CD4-positive, alpha-beta T cell (primary cell): Measurements from ENCODE around the gene CCNJL. TPM values are rescaled to one million over a fixed set of nuclear protein-coding genes. Genes with fewer than 3 reads are reported as not detected.
A peak's percentile ranks its signal among the peaks of the same experiment; 100 is the strongest.

ENCODE experiments used
- ATAC-seq: fragments of 200-7000 bp; cut with Tn5 transposase; one replicate; pipeline ENCODE4 v1.10.0; 2022; ENCODE audit warnings: mild to moderate bottlenecking; ENCODE audit not compliant: poor library complexity
- CTCF ChIA-PET: fragments of 350-600 bp; sonication (Branson Sonifier 250); formaldehyde crosslinking; loops from one replicate; lab custom pipeline; 2021; ENCODE audit warnings: antibody characterized with exemption, inconsistent platforms; lab: Charles Lee
- POLR2A ChIA-PET: fragments of 350-600 bp; sonication (Branson Sonifier 250); formaldehyde crosslinking; loops from one replicate; lab custom pipeline; 2021; ENCODE audit warnings: antibody characterized with exemption, inconsistent platforms; lab: Charles Lee
- DNase-seq, 14 experiments: peaks; one replicate each; pipeline ENCODE4 v3.0.0-alpha.2; 2013 to 2020; ENCODE audit warnings: mixed read lengths in 2 of 14
- H3K27ac ChIP-seq, 2 donors: one replicate each; pipeline versions ENCODE4 v1.5.1 to v1.7.0; 2013; ENCODE audit warnings: low read length in 2 of 2, low read depth in 1 of 2, mild to moderate bottlenecking in 1 of 2
- H3K27me3 ChIP-seq, 2 experiments: 1 replicate in 1 of 2; 2 replicates in 1 of 2; pipeline versions ENCODE4 v1.6.1 to v1.7.0; 2013; ENCODE audit warnings: low read length in 2 of 2, control low read depth in 1 of 2, mild to moderate bottlenecking in 1 of 2, moderate library complexity in 1 of 2; ENCODE audit not compliant: insufficient read depth in 2 of 2, control insufficient read depth in 1 of 2
- H3K36me3 ChIP-seq: one replicate; pipeline ENCODE4 v1.6.1; 2013; ENCODE audit warnings: low read length, control low read depth; ENCODE audit not compliant: insufficient read depth
- H3K4me1 ChIP-seq: one replicate; pipeline ENCODE4 v1.6.1; 2013; ENCODE audit warnings: low read length, control low read depth; ENCODE audit not compliant: insufficient read depth
- H3K4me3 ChIP-seq: one replicate; pipeline ENCODE4 v1.5.1; 2013; ENCODE audit warnings: mild to moderate bottlenecking, low read length, moderate library complexity
- H3K9me3 ChIP-seq, 2 experiments: 1 replicate in 1 of 2; 2 replicates in 1 of 2; pipeline versions ENCODE4 v1.6.1 to v1.7.0; 2013; ENCODE audit warnings: low read length in 2 of 2, mild to moderate bottlenecking in 2 of 2, control low read depth in 1 of 2, moderate library complexity in 1 of 2; ENCODE audit not compliant: control insufficient read depth in 1 of 2, insufficient read depth in 1 of 2
- H3K27ac Mint-ChIP-seq: one replicate; pipeline ENCODE4 v1.8.0; 2020; ENCODE audit warnings: mixed read lengths
- H3K27me3 Mint-ChIP-seq: one replicate; pipeline ENCODE4 v1.8.0; 2021; ENCODE audit warnings: mixed read lengths
- H3K36me3 Mint-ChIP-seq: one replicate; pipeline ENCODE4 v1.8.0; 2021; ENCODE audit warnings: low read depth, mixed read lengths
- H3K4me1 Mint-ChIP-seq: one replicate; pipeline ENCODE4 v1.8.0; 2021; ENCODE audit warnings: low read depth, mixed read lengths
- H3K4me3 Mint-ChIP-seq: one replicate; pipeline ENCODE4 v1.8.0; 2020; ENCODE audit warnings: mild to moderate bottlenecking, mixed read lengths
- H3K9me3 Mint-ChIP-seq: one replicate; pipeline ENCODE4 v1.8.0; 2020; ENCODE audit warnings: mixed read lengths
- intact Hi-C, 2 experiments: fragments of 100-400 bp; cut with DNase I in 1 of 2; cut with micrococcal nuclease in 1 of 2; formaldehyde crosslinking; loops; one replicate each; pipeline versions ENCODE4 v1.15.1 to v1.9.0; 2023 to 2025; cut with DNase I, micrococcal nuclease
- total RNA-seq, 174 experiments: library from RNA in 2 of 174; stranded (reverse) in 2 of 174; gene quantifications; one replicate each; pipeline ENCODE4 v1.2.3 and lab custom pipeline; 2021 to 2026
- TF ChIP-seq, protein P1 (sequence below): fragments of 200-600 bp; IDR thresholded peaks from one replicate; pipeline ENCODE4 v1.8.0; 2022; ENCODE audit warnings: antibody characterized with exemption, mild to moderate bottlenecking

The CCNJL gene
- total RNA-seq, 2 experiments from 2014 or later = not detected

DNA sequence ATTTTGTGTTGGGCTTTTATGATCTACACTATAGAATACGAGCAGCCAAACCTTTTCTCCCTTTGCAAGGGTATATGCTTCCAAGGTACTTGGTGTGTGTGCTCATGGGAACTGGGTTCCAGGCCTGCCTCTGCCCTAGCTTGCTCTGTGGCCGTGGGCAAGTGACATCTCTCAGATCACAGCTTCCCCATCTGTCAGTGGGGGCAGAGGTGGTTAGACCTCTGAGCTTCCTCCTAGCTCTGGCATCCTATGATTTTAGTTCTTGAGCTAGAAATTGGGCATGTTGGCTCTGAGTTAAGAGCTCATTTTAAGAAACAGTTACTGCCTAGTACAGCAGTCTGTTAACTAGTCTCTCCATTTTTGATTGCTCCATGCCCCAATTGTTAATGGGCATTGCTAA is 12.5 kb upstream of the CCNJL start:
- no peak overlapping the region for H3K4me3 ChIP-seq
- no peaks in the 10 kb centered on the region for H3K4me1 ChIP-seq
- H3K27ac ChIP-seq = no peak overlapping the region
- ChIA-PET CTCF (no interaction called here), POLR2A (no interaction called here)
- TF ChIP-seq, protein P1, sequence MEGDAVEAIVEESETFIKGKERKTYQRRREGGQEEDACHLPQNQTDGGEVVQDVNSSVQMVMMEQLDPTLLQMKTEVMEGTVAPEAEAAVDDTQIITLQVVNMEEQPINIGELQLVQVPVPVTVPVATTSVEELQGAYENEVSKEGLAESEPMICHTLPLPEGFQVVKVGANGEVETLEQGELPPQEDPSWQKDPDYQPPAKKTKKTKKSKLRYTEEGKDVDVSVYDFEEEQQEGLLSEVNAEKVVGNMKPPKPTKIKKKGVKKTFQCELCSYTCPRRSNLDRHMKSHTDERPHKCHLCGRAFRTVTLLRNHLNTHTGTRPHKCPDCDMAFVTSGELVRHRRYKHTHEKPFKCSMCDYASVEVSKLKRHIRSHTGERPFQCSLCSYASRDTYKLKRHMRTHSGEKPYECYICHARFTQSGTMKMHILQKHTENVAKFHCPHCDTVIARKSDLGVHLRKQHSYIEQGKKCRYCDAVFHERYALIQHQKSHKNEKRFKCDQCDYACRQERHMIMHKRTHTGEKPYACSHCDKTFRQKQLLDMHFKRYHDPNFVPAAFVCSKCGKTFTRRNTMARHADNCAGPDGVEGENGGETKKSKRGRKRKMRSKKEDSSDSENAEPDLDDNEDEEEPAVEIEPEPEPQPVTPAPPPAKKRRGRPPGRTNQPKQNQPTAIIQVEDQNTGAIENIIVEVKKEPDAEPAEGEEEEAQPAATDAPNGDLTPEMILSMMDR = no peak
- no peaks in the 10 kb centered on the region for H3K9me3 ChIP-seq
- peaks cover 0 to 4% of the 10 kb centered on the region in 2 experiments for H3K27me3 ChIP-seq
- H3K4me3 Mint-ChIP-seq = no peak overlapping the region
- DNase-seq (no peak), ATAC-seq (no peak)
- peaks cover 12% of the 10 kb centered on the region for H3K27me3 Mint-ChIP-seq
- H3K36me3 Mint-ChIP-seq = no peaks in the 10 kb centered on the region
- no peaks in the 10 kb centered on the region for H3K9me3 Mint-ChIP-seq
- H3K4me1 Mint-ChIP-seq = no peaks in the 10 kb centered on the region
- intact Hi-C loops = no loop called here
- no peaks in the 10 kb centered on the region for H3K36me3 ChIP-seq
- no peak overlapping the region for H3K27ac Mint-ChIP-seq

DNA sequence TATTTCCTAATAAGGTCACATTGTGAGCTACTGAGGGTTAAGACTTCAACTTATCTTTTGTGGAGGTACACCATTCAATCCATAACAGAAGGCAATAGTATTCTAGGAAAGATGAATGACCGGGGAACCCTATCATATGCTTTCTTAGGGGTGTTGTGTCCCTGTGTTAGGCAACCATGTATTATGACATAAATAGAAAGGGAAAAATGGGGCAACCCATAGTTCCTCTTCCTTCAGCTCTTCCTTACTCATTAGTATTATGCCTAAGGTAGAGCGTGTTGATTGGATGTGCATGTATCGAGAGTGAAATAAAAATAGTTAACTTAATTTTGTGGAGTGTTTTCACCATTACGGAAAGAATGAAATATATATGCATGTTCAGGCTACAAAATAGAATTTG is 6.0 kb upstream of the CCNJL start:
- H3K9me3 ChIP-seq = no peaks in the 10 kb centered on the region
- H3K4me1 ChIP-seq = no peaks in the 10 kb centered on the region
- peaks cover 0 to 21% of the 10 kb centered on the region in 2 experiments for H3K27me3 ChIP-seq
- no peaks in the 10 kb centered on the region for H3K4me1 Mint-ChIP-seq
- peak in 2 of 14 experiments; percentile 36 to 41 for DNase-seq
- no peaks in the 10 kb centered on the region for H3K9me3 Mint-ChIP-seq
- POLR2A ChIA-PET = no interaction called here
- intact Hi-C loops = no loop called here
- peaks cover 47% of the 10 kb centered on the region for H3K27me3 Mint-ChIP-seq
- no peak overlapping the region for H3K4me3 Mint-ChIP-seq
- no peak overlapping the region for H3K27ac ChIP-seq
- CTCF ChIA-PET = no interaction called here
- no peak for ATAC-seq
- H3K4me3 ChIP-seq = no peak overlapping the region
- TF ChIP-seq, protein P1 = no peak
- no peaks in the 10 kb centered on the region for H3K36me3 ChIP-seq
- no peaks in the 10 kb centered on the region for H3K36me3 Mint-ChIP-seq
- H3K27ac Mint-ChIP-seq = no peak overlapping the region

DNA sequence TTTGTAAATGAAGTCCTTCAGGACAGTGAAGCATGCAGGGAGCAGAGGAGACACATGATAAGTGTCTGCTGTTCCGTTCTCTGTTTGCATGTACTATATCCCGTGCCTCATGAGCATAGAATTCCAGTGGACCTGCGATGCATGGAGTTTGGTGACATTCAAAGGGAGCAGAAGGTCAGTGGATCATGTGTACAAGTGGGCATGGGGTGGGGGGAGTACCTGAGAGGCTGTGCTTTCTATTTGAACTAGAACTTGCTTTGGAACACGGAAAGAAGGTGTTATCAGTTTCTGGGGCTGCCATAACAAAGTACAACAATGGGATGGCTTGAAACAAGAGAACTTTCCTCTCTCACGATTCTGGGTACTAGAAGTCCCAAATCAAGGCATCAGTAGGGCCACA is 5.1 kb upstream of the CCNJL start:
- Mint-ChIP-seq H3K27me3 (peaks cover 57% of the 10 kb centered on the region), H3K36me3 (no peaks in the 10 kb centered on the region), H3K4me3 (no peak overlapping the region), H3K27ac (no peak overlapping the region), H3K4me1 (peaks cover 5% of the 10 kb centered on the region), H3K9me3 (no peaks in the 10 kb centered on the region)
- ATAC-seq = no peak
- no peak overlapping the region for H3K4me3 ChIP-seq
- POLR2A ChIA-PET = no interaction called here
- TF ChIP-seq, protein P1 = no peak
- CTCF ChIA-PET = no interaction called here
- H3K4me1 ChIP-seq = peaks cover 3% of the 10 kb centered on the region
- no peaks in the 10 kb centered on the region for H3K9me3 ChIP-seq
- DNase-seq = no peak
- H3K36me3 ChIP-seq = no peaks in the 10 kb centered on the region
- intact Hi-C loops = no loop called here
- H3K27me3 ChIP-seq = peaks cover 5 to 29% of the 10 kb centered on the region in 2 experiments
- no peak overlapping the region for H3K27ac ChIP-seq
